Measurements from ENCODE around the gene UCHL3.

DNA sequence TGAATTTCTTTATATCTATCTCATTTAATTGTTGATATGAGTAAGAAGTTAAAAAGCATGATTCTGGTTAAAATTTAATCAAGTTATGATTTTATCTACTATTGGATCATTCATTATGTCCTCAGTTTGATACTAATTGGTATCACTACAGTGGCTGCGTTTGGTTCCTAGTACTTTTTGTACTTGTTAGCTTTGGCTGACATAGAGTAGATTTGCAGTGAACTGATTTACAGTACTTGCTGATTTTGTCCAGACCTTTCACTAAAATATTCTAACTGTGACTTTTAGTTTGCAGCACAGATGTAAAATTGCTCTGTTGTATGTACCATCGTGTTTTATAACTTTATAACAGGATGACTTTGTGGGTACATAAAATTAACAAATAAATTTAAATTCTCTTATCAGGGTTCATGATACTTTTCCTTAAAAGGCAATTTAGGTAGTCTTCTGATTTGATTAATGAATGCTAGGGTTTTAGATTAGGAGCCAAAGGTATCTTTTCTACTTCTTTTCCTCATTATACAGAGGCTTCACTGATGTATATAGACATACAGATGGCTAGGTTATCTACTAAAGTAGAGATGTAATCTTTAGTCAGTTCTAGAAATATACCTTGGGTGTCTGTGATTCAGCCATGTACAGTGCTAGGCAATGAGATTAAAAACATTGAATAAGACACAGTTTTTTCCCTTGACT, 8.7 kb downstream of the UCHL3 start:
- TF ChIP-seq, protein P1, sequence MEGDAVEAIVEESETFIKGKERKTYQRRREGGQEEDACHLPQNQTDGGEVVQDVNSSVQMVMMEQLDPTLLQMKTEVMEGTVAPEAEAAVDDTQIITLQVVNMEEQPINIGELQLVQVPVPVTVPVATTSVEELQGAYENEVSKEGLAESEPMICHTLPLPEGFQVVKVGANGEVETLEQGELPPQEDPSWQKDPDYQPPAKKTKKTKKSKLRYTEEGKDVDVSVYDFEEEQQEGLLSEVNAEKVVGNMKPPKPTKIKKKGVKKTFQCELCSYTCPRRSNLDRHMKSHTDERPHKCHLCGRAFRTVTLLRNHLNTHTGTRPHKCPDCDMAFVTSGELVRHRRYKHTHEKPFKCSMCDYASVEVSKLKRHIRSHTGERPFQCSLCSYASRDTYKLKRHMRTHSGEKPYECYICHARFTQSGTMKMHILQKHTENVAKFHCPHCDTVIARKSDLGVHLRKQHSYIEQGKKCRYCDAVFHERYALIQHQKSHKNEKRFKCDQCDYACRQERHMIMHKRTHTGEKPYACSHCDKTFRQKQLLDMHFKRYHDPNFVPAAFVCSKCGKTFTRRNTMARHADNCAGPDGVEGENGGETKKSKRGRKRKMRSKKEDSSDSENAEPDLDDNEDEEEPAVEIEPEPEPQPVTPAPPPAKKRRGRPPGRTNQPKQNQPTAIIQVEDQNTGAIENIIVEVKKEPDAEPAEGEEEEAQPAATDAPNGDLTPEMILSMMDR (IDR thresholded peaks at IDR 0.05; ENCODE audit: low read length), result no peak
- TF ChIP-seq EZH2 (optimal IDR thresholded peaks at IDR 0.05; ENCODE audit: low read depth, low read length), result no peak
- TF ChIP-seq EZH2phosphoT487 (IDR thresholded peaks at IDR 0.05; ENCODE audit: low read length), result no peak

All from MM.1S (cell line).